ENCODE data around the gene ESR1. TPM values are rescaled to one million over a fixed set of nuclear protein-coding genes. Genes with fewer than 3 reads are reported as not detected.
"Not testable (repeated sequence)": the region's sequence is repeated elsewhere in the genome, so short reads cannot be mapped to it uniquely, and the experiment has no call there.

ESR1 gene
- total RNA-seq, 2 donors from 2014 or later, result 2.4 to 4.9 TPM

GRCh38 chr6:151948002-151948743 is 140.7 kb downstream of the ESR1 start:
- ATAC-seq (peak in 1 of 2 donors; percentile 29), DNase-seq (no peak)
- intact Hi-C loops (cut with DNase I), result no loop called here

GRCh38 chr6:151958332-151958731 is 150.8 kb downstream of the ESR1 start:
- ATAC-seq, result no peak
- no peak for DNase-seq
- intact Hi-C loops (cut with DNase I), result no loop called here

GRCh38 chr6:151959086-151959485 is 151.6 kb downstream of the ESR1 start:
- intact Hi-C loops (cut with DNase I), result no loop called here
- no peak for DNase-seq
- no peak for ATAC-seq

GRCh38 chr6:151961809-151962208 is 154.3 kb downstream of the ESR1 start:
- intact Hi-C loops (cut with DNase I), result no loop called here
- no peak for ATAC-seq
- no peak for DNase-seq

- ATAC-seq, result no peak
- intact Hi-C loops (cut with DNase I), result no loop called here
- DNase-seq, result no peak
These were observed 154.9 kb downstream of the ESR1 start for GRCh38 chr6:151962246-151962846.

GRCh38 chr6:151963001-151963400 is 155.5 kb downstream of the ESR1 start:
- DNase-seq, result no peak
- intact Hi-C loops (cut with DNase I), result no loop called here
- ATAC-seq, result no peak

- intact Hi-C loops (cut with DNase I), result not testable (repeated sequence)
These were observed 156.9 kb downstream of the ESR1 start for GRCh38 chr6:151964412-151964811.

GRCh38 chr6:151974061-151974617 is 166.7 kb downstream of the ESR1 start:
- intact Hi-C loops (cut with DNase I), result no loop called here
- ATAC-seq, result no peak
- no peak for DNase-seq

More at GRCh38 chr6:151964412-151964811, 156.9 kb downstream of the ESR1 start:
- ATAC-seq, DNase-seq: not testable (repeated sequence)

GRCh38 chr6:151975795-151976194 is 168.3 kb downstream of the ESR1 start:
- intact Hi-C loops (cut with DNase I), result no loop called here
- DNase-seq (no peak), ATAC-seq (no peak)

- ATAC-seq; DNase-seq; intact Hi-C loops (cut with DNase I): not testable (repeated sequence)
These were observed 180.7 kb downstream of the ESR1 start for GRCh38 chr6:151988199-151988598.

- intact Hi-C loops (cut with DNase I), result no loop called here
- ATAC-seq (no peak), DNase-seq (no peak)
These were observed 184.6 kb downstream of the ESR1 start for GRCh38 chr6:151992091-151992490.

- DNase-seq (no peak), ATAC-seq (peak in 1 of 2 donors; percentile 23)
- intact Hi-C loops (cut with DNase I), result no loop called here
These were observed 185.9 kb downstream of the ESR1 start for GRCh38 chr6:151993364-151993763.

GRCh38 chr6:151998784-151999183 is 191.3 kb downstream of the ESR1 start:
- DNase-seq (no peak), ATAC-seq (peak in 1 of 2 donors; percentile 47)
- intact Hi-C loops (cut with DNase I), result no loop called here

GRCh38 chr6:151999194-151999593 is 191.7 kb downstream of the ESR1 start:
- no peak for ATAC-seq
- DNase-seq, result no peak
- intact Hi-C loops (cut with DNase I), result no loop called here

GRCh38 chr6:152001408-152001807 is 193.9 kb downstream of the ESR1 start:
- ATAC-seq (no peak), DNase-seq (no peak)
- intact Hi-C loops (cut with DNase I), result no loop called here

GRCh38 chr6:152002306-152002705 is 194.8 kb downstream of the ESR1 start:
- DNase-seq (no peak), ATAC-seq (no peak)
- intact Hi-C loops (cut with DNase I), result no loop called here

GRCh38 chr6:152004036-152004566 is 196.6 kb downstream of the ESR1 start:
- no peak for DNase-seq
- intact Hi-C loops (cut with DNase I), result no loop called here
- ATAC-seq, result no peak

- intact Hi-C loops (cut with DNase I), result no loop called here
- ATAC-seq, result no peak
- DNase-seq, result no peak
These were observed 197.4 kb downstream of the ESR1 start for GRCh38 chr6:152004896-152005295.

- intact Hi-C loops (cut with DNase I), result no loop called here
- DNase-seq (no peak), ATAC-seq (no peak)
These were observed 201.3 kb downstream of the ESR1 start for GRCh38 chr6:152008779-152009178.

GRCh38 chr6:152012227-152012626 is 204.7 kb downstream of the ESR1 start:
- DNase-seq (no peak), ATAC-seq (no peak)
- intact Hi-C loops (cut with DNase I), result no loop called here

Data from left cardiac atrium (tissue), 4 donors.